ENCODE data around the gene SRSF4.
"Not testable (repeated sequence)": the region's sequence is repeated elsewhere in the genome, so short reads cannot be mapped to it uniquely, and the experiment has no call there.

SRSF4 gene

DNA sequence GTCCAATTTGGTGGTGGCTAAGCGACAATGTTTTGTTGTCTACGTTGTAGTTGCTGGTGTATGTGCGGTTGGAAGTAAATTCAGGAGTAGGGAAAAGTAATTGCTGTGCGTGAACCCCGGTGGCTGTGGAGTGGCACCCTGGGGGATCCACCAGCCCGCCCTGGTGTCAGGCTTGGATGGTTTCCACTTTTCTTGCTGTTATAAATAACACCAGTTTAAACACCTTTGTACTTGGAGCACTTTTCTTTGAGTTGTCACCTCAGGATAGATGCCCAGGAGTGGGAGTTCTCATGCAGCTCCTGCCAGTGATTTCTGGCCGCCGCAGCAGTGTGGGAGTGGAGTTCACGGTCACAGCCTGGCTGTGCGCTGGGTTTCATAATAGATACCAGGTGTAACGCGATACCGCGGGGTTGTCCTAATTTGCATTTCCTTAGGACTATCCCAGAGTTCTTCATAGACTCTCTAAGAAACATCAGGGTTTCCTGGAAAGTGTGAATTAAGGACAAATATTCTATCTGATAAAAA is 45.2 kb downstream of the SRSF4 start:
- Mint-ChIP-seq H3K4me3 (no peak overlapping the region), H3K36me3 (no peaks in the 10 kb centered on the region), H3K4me1 (peaks cover 0 to 4% of the 10 kb centered on the region in 2 donors), H3K27me3 (peaks cover 11 to 16% of the 10 kb centered on the region in 2 donors), H3K9me3 (no peaks in the 10 kb centered on the region), H3K27ac (no peak overlapping the region)
- no peak for ATAC-seq (replicated peaks)
- no peak for DNase-seq

DNA sequence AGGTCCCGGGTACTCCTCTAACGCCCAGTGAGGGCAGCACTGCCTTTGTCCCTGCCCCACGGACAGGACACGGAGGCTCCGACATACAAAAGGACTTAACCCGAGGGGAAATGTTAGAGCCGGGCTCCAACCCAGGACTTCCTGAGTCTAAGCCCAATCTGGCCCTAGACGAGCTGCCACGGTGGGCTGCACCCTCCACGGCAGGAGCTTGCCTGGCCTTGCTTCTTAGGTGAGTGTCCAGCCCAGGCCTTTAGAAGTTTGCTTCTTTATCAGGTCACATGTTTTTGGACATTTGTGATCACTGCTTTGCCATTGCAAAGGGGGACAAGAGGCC is 47.0 kb downstream of the SRSF4 start:
- Mint-ChIP-seq H3K4me1 (peaks cover 0 to 4% of the 10 kb centered on the region in 2 donors), H3K27me3 (peaks cover 18 to 25% of the 10 kb centered on the region in 2 donors), H3K4me3 (no peak overlapping the region), H3K27ac (no peak overlapping the region), H3K36me3 (no peaks in the 10 kb centered on the region), H3K9me3 (no peaks in the 10 kb centered on the region)
- no peak for DNase-seq
- ATAC-seq (replicated peaks): no peak

DNA sequence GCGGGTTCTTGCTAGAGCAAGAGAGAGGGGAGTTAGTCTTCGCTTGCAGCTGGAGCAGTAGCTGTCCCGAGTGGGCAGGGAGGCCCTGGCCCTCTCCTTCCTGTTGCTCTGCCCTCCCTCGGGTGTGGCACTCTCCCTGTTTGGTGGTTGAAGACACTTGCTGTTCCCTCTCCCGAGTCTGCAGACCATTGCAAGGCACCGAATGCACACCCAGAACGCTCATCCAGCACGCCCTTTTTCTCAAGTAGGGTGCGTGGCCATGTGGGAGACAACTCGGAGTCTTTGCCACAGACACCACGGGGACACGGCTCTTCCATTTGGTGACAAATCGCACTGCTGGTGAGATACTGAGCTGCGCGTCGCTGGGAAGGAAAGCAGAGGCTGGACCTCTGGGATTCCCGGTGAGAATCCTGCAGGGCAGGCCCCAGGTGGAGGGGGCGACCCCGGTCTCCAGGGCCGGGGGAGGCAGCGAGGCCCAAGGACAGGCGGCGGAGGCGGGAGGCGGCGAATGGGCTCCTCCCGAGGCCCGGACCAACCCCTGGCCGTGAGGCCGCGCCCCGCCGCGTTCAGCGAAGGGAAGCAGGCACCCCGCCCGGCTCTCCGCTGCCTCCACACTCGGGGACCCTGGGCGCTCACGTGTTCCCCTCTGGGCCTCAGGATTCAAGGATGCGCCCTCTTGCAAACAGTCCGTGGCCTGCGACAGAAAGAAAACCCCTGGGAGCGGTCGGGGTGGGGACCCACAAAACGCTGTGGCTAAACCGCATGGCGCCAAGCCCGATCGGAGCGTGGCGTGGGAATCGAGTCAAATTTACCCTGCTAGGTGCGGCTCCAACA is 47.6 kb downstream of the SRSF4 start:
- Mint-ChIP-seq H3K4me1 (peaks cover 0 to 4% of the 10 kb centered on the region in 2 donors), H3K36me3 (no peaks in the 10 kb centered on the region), H3K27me3 (peaks cover 18 to 26% of the 10 kb centered on the region in 2 donors), H3K27ac (no peak overlapping the region), H3K4me3 (peak overlapping the region in 1 of 2 donors; percentile 1), H3K9me3 (no peaks in the 10 kb centered on the region)
- ATAC-seq (replicated peaks): peak in 1 of 2 donors; percentile 23
- DNase-seq: no peak

DNA sequence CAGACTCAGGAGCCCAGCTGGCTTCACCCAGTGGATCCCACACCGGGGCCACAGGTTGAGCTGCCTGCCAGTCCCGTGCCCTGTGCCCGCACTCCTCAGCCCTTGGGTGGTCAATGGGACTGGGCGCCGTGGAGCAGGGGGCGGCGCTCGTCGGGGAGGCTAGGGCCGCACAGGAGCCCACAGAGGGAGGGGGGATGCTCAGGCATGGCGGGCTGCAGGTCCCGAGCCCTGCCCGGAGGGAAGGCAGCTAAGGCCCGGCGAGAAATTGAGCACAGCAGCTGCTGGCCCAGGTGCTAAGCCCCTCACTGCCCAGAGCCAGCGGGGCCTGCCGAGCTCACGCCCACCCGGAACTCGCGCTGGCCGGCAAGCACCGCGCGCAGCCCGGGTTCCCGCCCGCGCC is 50.6 kb downstream of the SRSF4 start:
- H3K27me3 Mint-ChIP-seq: peaks cover 28 to 29% of the 10 kb centered on the region in 2 donors
- H3K4me1 Mint-ChIP-seq; ATAC-seq (replicated peaks); H3K27ac Mint-ChIP-seq; H3K4me3 Mint-ChIP-seq; H3K9me3 Mint-ChIP-seq; DNase-seq; H3K36me3 Mint-ChIP-seq: not testable (repeated sequence)

DNA sequence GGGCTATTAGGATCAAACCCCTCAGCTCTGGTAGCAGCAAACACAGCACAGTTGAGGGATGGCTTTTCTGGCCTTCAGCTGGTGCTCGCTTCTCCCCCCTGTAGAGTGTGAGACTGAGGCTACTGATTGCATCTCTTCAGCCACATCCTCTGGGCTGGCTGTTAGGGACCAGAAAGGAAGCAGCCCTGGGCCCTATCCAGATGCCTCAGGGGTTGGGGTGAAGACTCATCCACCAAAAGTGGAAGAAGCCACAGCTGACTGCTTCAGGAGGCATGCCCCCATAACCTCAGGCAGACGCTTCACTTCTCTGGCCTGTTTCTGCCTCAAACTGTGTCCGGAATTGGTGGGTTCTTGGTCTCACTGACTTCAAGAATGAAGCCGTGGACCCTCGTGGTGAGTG is 51.8 kb downstream of the SRSF4 start:
- H3K4me1 Mint-ChIP-seq: peaks cover 8 to 9% of the 10 kb centered on the region in 2 donors
- no peak overlapping the region for H3K27ac Mint-ChIP-seq
- DNase-seq (no peak), ATAC-seq (replicated peaks) (no peak)
- H3K36me3 Mint-ChIP-seq: peaks cover 0 to 1% of the 10 kb centered on the region in 2 donors
- H3K27me3 Mint-ChIP-seq: peaks cover 34 to 40% of the 10 kb centered on the region in 2 donors
- no peak overlapping the region for H3K4me3 Mint-ChIP-seq
- H3K9me3 Mint-ChIP-seq: no peaks in the 10 kb centered on the region

DNA sequence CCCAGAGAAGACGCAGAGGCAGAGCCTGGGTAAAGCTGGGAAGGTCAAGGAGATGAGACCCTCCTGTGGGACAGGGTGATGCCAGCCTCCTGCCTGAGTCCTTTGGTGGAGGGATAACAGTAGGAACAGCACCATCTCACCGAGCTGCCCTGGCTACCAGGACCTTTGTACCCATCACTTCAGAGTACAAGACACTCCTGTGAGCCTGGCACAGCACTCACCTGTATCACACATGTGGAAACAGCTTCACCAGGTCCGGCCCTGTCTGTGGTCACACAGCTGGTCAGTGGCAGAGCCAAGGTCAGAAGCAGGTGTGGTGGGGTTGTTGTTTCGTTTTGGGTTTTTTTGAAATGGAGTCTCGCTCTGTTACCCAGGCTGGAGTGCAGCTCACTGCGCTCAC is 53.0 kb downstream of the SRSF4 start:
- Mint-ChIP-seq H3K4me3 (no peak overlapping the region), H3K9me3 (no peaks in the 10 kb centered on the region), H3K27me3 (peaks cover 34 to 40% of the 10 kb centered on the region in 2 donors), H3K27ac (no peak overlapping the region), H3K36me3 (peaks cover 0 to 1% of the 10 kb centered on the region in 2 donors), H3K4me1 (peaks cover 7 to 8% of the 10 kb centered on the region in 2 donors)
- DNase-seq: no peak
- ATAC-seq (replicated peaks): no peak

DNA sequence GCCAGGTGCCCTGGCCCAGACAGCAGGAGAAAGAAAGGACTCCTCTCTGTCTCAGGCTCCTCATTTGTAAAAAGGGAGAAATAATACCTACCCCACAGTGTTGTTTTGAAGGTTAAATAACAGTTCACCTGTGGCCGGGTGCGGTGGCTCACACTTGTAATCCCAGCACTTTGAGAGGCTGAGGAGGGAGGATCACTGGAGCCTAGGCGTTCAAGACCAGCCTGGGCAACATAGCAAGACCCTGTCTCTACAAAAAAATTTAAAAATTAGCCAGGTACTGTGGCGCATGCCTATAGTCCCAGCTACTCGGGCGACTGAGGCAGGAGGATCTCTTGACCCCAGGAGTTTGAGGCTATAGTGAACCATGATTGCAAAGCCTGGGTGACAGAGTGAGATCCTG is 55.5 kb downstream of the SRSF4 start:
- ATAC-seq (replicated peaks) (no peak), DNase-seq (no peak)
- peaks cover 8 to 23% of the 10 kb centered on the region in 2 donors for H3K4me1 Mint-ChIP-seq
- peak overlapping the region; percentile 67 to 86 for H3K4me3 Mint-ChIP-seq
- peaks cover 23 to 43% of the 10 kb centered on the region in 2 donors for H3K27me3 Mint-ChIP-seq
- H3K36me3 Mint-ChIP-seq: peaks cover 0 to 1% of the 10 kb centered on the region in 2 donors
- H3K27ac Mint-ChIP-seq: no peak overlapping the region
- no peaks in the 10 kb centered on the region for H3K9me3 Mint-ChIP-seq

DNA sequence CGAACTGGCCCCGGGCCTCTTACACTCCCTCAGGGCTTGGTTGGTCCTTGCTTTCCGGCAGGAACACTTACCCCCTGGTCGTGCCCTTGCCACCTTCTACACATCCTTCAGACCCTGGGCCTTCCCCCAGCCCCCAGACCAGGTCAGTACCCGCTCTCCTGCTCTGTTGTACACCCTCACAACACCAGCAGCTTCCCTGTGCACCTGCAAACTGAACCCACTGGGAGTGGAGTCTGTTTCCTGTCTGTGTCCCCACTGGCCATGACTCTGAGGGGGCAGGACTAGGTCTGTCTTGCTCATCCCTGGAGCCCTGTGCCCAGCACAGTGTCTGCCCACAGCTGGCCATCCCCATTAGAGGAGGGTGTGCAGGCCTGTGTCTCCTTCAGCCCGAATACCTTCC is 55.9 kb downstream of the SRSF4 start:
- no peaks in the 10 kb centered on the region for H3K9me3 Mint-ChIP-seq
- peaks cover 23 to 43% of the 10 kb centered on the region in 2 donors for H3K27me3 Mint-ChIP-seq
- peak overlapping the region; percentile 67 to 86 for H3K4me3 Mint-ChIP-seq
- DNase-seq (no peak), ATAC-seq (replicated peaks) (no peak)
- peaks cover 9 to 23% of the 10 kb centered on the region in 2 donors for H3K4me1 Mint-ChIP-seq
- H3K27ac Mint-ChIP-seq: no peak overlapping the region
- H3K36me3 Mint-ChIP-seq: peaks cover 0 to 1% of the 10 kb centered on the region in 2 donors

DNA sequence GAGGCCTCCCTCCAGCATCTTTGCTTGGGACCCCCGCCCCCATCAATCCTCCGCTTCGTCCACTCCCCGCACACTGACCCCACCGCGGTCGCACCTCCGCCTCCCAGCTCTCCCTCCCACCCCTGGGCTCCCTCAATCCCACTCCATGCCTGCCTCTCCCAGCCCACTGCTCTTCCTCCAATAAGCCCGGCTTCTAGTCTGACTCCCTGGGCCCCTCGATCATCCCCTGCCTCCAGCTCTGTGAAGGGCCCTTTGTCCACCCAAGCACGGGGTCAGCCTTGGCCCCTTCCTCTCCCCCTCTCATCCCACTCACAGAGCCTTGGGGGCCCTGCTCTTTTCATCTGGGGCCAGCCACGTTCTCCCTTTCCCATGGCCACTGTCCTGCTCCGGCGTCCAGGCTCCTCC is 56.5 kb downstream of the SRSF4 start:
- Mint-ChIP-seq H3K9me3 (no peaks in the 10 kb centered on the region), H3K4me1 (peaks cover 11 to 23% of the 10 kb centered on the region in 2 donors), H3K4me3 (peak overlapping the region; percentile 67 to 86), H3K36me3 (peaks cover 1 to 2% of the 10 kb centered on the region in 2 donors), H3K27ac (peak overlapping the region; percentile 74), H3K27me3 (peaks cover 20 to 39% of the 10 kb centered on the region in 2 donors)
- DNase-seq (no peak), ATAC-seq (replicated peaks) (no peak)

DNA sequence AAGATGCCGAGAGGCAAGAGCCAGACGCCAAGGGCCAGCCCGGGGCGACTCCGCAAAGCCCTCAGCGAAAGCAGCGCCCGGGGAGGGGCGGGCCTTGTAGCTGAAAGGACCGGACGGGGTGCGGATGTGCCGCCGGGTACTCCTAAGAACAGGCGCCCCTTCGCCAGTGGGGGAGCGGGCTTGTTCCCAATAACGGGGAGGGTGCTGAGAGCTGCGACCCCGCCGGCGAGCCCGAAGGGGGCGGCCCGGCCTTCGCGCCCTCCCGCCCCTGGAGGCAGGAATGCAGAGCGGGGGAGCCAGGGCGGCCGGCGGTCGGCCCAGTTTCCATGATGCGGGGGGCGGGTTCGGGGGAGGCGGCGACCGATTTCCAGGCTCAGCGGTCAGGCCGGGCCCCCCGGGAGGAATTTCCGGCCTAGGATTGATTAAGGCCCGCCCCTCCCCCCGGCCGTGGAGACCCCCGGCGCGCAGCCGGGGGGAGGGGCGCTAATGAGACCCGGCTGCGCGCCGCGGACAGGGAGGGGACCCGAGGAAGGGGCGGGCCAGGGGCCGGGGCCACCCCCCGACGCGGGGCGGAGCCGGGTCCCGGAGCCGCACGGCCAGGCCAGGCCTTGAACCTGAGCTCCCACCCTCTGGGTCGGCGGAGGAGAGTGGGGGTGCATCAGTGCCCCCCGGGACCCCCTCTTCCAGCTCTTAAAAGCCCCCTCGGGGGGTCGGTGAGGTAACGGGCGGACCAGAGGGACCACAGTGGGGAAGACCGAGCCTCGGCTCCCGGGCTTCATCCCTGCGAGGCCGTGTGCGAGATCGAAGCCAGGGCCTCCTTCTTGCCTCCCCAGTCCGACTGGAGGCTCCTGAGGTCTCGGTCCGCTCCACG is 57.1 kb downstream of the SRSF4 start:
- H3K27ac Mint-ChIP-seq: peak overlapping the region; percentile 5
- ATAC-seq (replicated peaks) (peak; percentile 66 to 72), DNase-seq (peak; percentile 43)
- H3K4me1 Mint-ChIP-seq: peaks cover 11 to 23% of the 10 kb centered on the region in 2 donors
- peaks cover 13 to 36% of the 10 kb centered on the region in 2 donors for H3K27me3 Mint-ChIP-seq
- H3K9me3 Mint-ChIP-seq: no peaks in the 10 kb centered on the region
- peak overlapping the region; percentile 86 to 88 for H3K4me3 Mint-ChIP-seq
- H3K36me3 Mint-ChIP-seq: peaks cover 6 to 8% of the 10 kb centered on the region in 2 donors

DNA sequence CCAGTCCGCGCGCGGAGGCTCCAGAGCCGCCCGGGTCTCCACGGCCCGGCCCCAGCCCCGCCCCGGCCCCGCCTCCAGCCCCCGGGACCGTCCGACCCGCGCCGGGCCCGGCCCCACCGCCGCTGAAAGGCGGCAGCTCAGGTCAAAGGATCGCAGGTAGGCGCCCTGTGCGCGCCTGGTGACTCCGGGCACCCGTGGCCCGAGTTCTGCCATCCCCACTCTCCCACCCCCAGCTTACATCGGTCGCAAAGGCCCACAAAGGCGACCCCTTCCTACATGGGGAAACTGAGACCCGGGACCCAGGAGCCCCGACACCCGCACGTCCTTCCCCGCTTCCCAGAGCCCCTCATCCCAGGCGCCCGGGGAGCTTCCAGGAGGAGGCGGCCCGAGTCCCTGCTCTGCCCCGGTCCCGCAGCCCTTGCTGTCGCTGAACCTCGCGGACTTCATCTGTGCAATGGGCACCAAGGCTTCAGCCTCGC is 57.8 kb downstream of the SRSF4 start, which contains the start of gene TMEM200B:
Gene TMEM200B (minus strand): TSS at position 17 of the 479 bp plus-strand sequence. CDS start 2,075 bp downstream, outside the sequence.
- Mint-ChIP-seq H3K9me3 (no peaks in the 10 kb centered on the region), H3K27me3 (peaks cover 13 to 36% of the 10 kb centered on the region in 2 donors), H3K27ac (peak within 1 kb of the TSS; percentile 31), H3K4me1 (peaks cover 11 to 23% of the 10 kb centered on the region in 2 donors), H3K36me3 (peaks cover 9 to 12% of the 10 kb centered on the region in 2 donors), H3K4me3 (peak within 1 kb of the TSS; percentile 86 to 88)
- ATAC-seq (replicated peaks): peak; percentile 19 to 26
- DNase-seq: no peak

DNA sequence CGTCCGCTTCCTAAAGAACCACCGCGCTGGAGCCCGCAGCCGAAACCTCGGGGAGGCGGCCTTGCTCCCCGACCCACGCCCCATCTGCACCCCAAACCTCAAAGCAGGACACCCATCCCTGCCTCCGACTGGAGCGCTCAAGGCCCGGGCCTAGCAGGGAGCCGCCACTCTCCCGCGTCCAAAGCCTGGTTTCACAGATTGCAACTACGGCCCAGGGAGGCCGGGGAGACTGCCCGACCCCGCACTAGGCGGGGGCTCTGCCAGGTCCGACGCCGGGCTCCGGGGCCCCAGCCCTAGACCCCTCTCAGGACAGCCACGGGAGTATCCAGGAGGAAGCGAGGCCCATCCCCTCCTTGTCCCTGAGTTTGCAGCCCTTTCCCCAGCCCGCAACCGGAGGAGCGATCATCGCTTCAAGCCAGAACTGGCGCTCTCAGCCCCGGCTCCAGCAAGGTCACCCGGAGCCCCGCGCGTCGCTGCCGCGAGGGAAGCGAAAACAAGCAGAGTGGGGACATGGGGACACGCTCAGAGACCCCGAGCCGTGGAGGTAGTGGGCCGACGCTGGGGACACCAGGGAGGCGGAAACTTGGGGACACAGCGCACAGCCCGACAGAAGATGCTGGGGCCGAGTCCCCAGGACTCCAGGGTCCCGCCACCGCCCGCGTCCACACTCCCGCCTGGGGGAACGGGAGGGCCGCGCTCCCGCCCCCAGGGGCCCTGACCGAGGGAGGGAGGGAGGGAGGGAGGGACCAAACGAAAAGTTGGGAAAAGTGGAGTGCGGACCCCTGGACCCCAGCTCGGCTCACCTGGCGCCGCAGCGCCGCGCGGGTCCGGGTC is 58.4 kb downstream of the SRSF4 start:
- Mint-ChIP-seq H3K27ac (peak overlapping the region; percentile 31), H3K4me1 (peaks cover 11 to 23% of the 10 kb centered on the region in 2 donors), H3K27me3 (peaks cover 13 to 36% of the 10 kb centered on the region in 2 donors), H3K9me3 (no peaks in the 10 kb centered on the region), H3K36me3 (peaks cover 14 to 19% of the 10 kb centered on the region in 2 donors), H3K4me3 (peak overlapping the region; percentile 78 to 82)
- DNase-seq: no peak
- peak in 1 of 2 donors; percentile 9 for ATAC-seq (replicated peaks)

DNA sequence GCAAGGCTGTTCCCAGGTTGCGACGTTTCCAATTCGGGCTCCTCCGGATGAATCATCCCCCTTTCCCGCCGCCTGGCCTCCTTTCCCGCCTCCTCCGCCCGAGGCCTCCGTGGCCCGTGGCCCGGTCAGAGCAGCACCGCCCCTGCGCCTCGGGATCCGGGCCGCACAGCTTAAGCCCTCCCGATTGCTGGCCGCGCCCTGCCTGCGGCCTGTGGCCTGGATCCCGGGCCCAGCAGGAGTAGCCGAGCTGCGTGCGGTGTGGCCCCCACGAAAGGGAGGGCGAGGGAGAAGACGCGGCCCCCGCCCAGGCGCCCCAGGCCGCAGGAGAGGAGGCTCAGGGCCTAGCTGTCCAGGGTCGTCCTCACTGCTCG is 59.0 kb downstream of the SRSF4 start:
- ATAC-seq (replicated peaks): no peak
- H3K36me3 Mint-ChIP-seq: peaks cover 18 to 25% of the 10 kb centered on the region in 2 donors
- peak overlapping the region; percentile 78 to 82 for H3K4me3 Mint-ChIP-seq
- peaks cover 11 to 23% of the 10 kb centered on the region in 2 donors for H3K4me1 Mint-ChIP-seq
- no peak overlapping the region for H3K27ac Mint-ChIP-seq
- no peaks in the 10 kb centered on the region for H3K9me3 Mint-ChIP-seq
- DNase-seq: no peak
- peaks cover 13 to 33% of the 10 kb centered on the region in 2 donors for H3K27me3 Mint-ChIP-seq
